Measurements from ENCODE around the gene SEMA4A. TPM values are rescaled to one million over a fixed set of nuclear protein-coding genes. Genes with fewer than 3 reads are reported as not detected.

The SEMA4A gene
- polyA plus RNA-seq, 1 of the 3 experiments (the other 2 are of a cell fraction): 1.3 TPM

GRCh38 chr1:156110252-156110651, 43.1 kb upstream of the SEMA4A start:
- POLR2A ChIA-PET: no interaction called here
- Histone ChIP-seq H3K79me2 (ENCODE audit: insufficient read depth) (peaks cover 23% of the 10 kb centered on the region), H4K20me1 (ENCODE audit: insufficient read depth) (peaks cover 7% of the 10 kb centered on the region), H3K9me2 (no peaks in the 10 kb centered on the region), H3F3A (replicated peaks; ENCODE audit: insufficient read depth) (peaks cover 48% of the 10 kb centered on the region), H3K4me3 (ENCODE audit: low read depth in 2 of 2, low read length in 1 of 2) (no peak overlapping the region), H3K4me2 (no peak overlapping the region), H3K9ac (no peak overlapping the region), H3K27me3 (ENCODE audit: insufficient read depth) (no peaks in the 10 kb centered on the region), H2AFZ (ENCODE audit: low read depth) (no peak overlapping the region), H3K9me3 (no peaks in the 10 kb centered on the region), H3K36me3 (replicated peaks in 1 of 2; ENCODE audit: control insufficient read depth in 1 of 2, insufficient read depth in 2 of 2, low read length in 1 of 2) (peaks cover 0 to 5% of the 10 kb centered on the region in 2 experiments), H3K27ac (ENCODE audit: low read depth in 2 of 2, low read length in 1 of 2) (no peak overlapping the region), H3K4me1 (ENCODE audit: control insufficient read depth in 1 of 2, insufficient read depth in 2 of 2, low read depth in 1 of 2, low read length in 1 of 2) (peaks cover 28 to 45% of the 10 kb centered on the region in 2 experiments; a peak in 3 of 4 replicates)
- DNase-seq: no peak
- CTCF ChIA-PET: interaction anchor here (1.3 to 29.6 kb wide), 3 partner anchors 14 to 21 kb away, joined by 4 to 1559 read pairs (median 69); partner anchors contain the start of gene LMNA
- WGBS (ENCODE audit: low lambda C conversion rate): 88% methylated on average over 2 of the region's 2 CpGs
- no peak for TF ChIP-seq CHD2 (IDR thresholded peaks at IDR 0.05; ENCODE audit: low read length, partially characterized antibody)
- no peak for TF ChIP-seq USF2 (IDR thresholded peaks at IDR 0.05; ENCODE audit: borderline replicate concordance, low read depth, low read length)
- TF ChIP-seq SMC3 (IDR thresholded peaks at IDR 0.05; ENCODE audit: low read depth, low read length): no peak
- no peak for TF ChIP-seq RXRA (IDR thresholded peaks at IDR 0.05; ENCODE audit: borderline replicate concordance, low read depth)
- TF ChIP-seq TEAD4 (IDR thresholded peaks at IDR 0.05; ENCODE audit: borderline replicate concordance, insufficient read depth): no peak
- no peak for TF ChIP-seq CTCF (IDR thresholded peaks at IDR 0.05)
- no peak for TF ChIP-seq POLR2AphosphoS5 (IDR thresholded peaks at IDR 0.05; ENCODE audit: low read depth, low read length)
- no peak for TF ChIP-seq RAD21 (IDR thresholded peaks at IDR 0.05; ENCODE audit: low read length)
- no peak for TF ChIP-seq RCOR1 (IDR thresholded peaks at IDR 0.05; ENCODE audit: low read length)
- TF ChIP-seq NRF1 (IDR thresholded peaks at IDR 0.05; ENCODE audit: low read depth, low read length): no peak
- TF ChIP-seq JUND (IDR thresholded peaks at IDR 0.05): no peak
- TF ChIP-seq MAX (IDR thresholded peaks at IDR 0.05; ENCODE audit: low read depth): no peak
- no peak for TF ChIP-seq EZH2phosphoT487 (IDR thresholded peaks at IDR 0.05; ENCODE audit: borderline replicate concordance, low read depth)
- TF ChIP-seq REST (IDR thresholded peaks at IDR 0.05; ENCODE audit: low read depth, low read length): no peak
- TF ChIP-seq YY1 (IDR thresholded peaks at IDR 0.05; ENCODE audit: low read depth): no peak
- TF ChIP-seq TAF1 (IDR thresholded peaks at IDR 0.05; ENCODE audit: borderline replicate concordance, low read depth, low read length): no peak
- no peak for TF ChIP-seq GABPA (IDR thresholded peaks at IDR 0.05; ENCODE audit: low read depth)
